Measurements from ENCODE around the gene E2F8.

DNA sequence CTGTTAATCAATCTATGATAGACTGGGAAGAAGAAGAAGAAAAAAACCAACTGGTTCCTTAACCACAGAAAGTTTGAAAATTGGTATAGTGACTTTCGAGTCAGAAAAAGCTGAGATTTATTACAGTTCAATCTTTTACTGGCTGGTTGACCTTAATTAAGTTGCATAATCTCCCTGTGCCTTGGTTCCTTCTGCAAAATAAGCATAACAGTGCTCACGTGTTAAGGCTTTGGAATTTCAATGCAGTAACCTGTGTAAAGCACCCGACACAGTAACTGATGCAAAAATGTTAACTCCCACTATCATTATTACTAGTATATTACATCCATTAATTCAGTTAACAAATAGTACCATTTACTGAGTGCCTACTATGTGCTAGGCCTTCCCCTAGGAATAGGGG lies 22.6 kb upstream of the E2F8 start:
- TF ChIP-seq POLR2A (IDR thresholded peaks at IDR 0.05; ENCODE audit: low read depth, low read length): no peak
- TF ChIP-seq JUN (IDR thresholded peaks at IDR 0.05; ENCODE audit: borderline replicate concordance, insufficient read depth, insufficient read length, low read depth): no peak
- TF ChIP-seq, protein P1, sequence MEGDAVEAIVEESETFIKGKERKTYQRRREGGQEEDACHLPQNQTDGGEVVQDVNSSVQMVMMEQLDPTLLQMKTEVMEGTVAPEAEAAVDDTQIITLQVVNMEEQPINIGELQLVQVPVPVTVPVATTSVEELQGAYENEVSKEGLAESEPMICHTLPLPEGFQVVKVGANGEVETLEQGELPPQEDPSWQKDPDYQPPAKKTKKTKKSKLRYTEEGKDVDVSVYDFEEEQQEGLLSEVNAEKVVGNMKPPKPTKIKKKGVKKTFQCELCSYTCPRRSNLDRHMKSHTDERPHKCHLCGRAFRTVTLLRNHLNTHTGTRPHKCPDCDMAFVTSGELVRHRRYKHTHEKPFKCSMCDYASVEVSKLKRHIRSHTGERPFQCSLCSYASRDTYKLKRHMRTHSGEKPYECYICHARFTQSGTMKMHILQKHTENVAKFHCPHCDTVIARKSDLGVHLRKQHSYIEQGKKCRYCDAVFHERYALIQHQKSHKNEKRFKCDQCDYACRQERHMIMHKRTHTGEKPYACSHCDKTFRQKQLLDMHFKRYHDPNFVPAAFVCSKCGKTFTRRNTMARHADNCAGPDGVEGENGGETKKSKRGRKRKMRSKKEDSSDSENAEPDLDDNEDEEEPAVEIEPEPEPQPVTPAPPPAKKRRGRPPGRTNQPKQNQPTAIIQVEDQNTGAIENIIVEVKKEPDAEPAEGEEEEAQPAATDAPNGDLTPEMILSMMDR (IDR thresholded peaks at IDR 0.05; ENCODE audit: extremely low read depth in 1 of 2, insufficient read depth in 1 of 2, low read depth in 1 of 2, low read length in 2 of 2): no peak

All from endothelial cell of umbilical vein (primary cell).